ENCODE results near the gene ATAD3A. TPM values are rescaled to one million over a fixed set of nuclear protein-coding genes. Genes with fewer than 3 reads are reported as not detected.

Gene ATAD3A
- 39.5 and 49.0 TPM in 2 replicates for total RNA-seq

DNA sequence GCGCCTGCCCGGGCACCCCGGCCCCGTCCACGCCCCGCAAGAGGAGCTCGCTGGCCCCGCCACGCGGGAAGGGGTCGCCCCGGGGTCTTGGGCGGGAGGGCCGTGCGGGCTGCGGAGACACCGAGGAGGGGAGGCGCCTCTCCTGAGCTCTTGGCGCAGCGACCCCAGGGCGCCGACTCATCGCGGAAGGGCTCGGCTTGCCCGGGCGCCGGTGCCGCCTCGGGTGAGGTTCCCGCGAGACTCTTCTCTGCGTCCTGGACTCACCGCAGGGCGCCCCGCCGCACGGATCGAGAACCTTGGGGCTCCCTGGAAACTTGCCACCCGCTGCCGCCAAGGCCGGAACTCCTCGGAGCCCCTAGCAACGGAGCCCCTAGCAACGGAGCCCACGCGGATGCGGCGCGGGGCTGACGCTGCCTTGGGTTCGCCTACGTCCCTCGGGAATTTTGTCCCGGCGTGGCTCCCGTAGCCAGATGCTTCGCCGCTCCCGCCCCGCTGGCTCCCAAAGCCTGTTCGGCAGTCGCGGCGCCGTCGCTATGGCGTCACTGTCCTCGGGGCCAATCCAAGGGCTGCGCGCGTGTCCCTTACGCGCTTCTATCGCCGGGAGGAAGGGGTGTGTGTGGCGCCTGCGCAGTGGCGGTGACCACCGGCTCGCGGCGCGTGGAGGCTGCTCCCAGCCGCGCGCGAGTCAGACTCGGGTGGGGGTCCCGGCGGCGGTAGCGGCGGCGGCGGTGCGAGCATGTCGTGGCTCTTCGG lies at the start of gene ATAD3A:
ATAD3A (plus strand) TSS at position 630 of the 753 bp plus-strand sequence; CDS start at position 737, 107 bp downstream.

DNA sequence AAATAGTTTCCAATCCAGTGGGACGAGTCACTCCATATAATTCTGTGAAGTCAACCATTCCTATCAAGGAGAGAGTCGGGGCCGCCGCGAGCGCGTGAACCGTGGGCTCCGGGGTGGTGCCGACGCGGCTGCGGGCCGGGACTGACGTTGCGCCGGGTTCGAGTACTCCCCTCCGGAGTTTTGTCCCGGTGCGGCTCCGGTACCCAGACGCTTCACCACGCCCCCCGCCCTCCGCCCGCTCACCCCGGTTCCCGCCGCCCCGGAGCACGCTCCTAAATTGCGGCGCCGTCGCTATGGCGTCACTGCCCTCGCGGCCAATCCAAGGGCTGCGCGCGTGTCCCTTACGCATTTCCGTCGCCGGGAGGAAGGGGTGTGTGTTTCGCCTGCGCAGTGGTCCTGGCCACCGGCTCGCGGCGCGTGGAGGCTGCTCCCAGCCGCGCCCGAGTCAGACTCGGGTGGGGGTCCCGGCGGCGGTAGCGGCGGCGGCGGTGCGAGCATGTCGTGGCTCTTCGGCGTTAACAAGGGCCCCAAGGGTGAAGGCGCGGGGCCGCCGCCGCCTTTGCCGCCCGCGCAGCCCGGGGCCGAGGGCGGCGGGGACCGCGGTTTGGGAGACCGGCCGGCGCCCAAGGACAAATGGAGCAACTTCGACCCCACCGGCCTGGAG lies 40.4 kb upstream of the ATAD3A start, which contains the start of gene ATAD3B:
ATAD3B (plus strand) TSS at position 377 of the 664 bp plus-strand sequence; CDS start at position 497, 120 bp downstream.

DNA sequence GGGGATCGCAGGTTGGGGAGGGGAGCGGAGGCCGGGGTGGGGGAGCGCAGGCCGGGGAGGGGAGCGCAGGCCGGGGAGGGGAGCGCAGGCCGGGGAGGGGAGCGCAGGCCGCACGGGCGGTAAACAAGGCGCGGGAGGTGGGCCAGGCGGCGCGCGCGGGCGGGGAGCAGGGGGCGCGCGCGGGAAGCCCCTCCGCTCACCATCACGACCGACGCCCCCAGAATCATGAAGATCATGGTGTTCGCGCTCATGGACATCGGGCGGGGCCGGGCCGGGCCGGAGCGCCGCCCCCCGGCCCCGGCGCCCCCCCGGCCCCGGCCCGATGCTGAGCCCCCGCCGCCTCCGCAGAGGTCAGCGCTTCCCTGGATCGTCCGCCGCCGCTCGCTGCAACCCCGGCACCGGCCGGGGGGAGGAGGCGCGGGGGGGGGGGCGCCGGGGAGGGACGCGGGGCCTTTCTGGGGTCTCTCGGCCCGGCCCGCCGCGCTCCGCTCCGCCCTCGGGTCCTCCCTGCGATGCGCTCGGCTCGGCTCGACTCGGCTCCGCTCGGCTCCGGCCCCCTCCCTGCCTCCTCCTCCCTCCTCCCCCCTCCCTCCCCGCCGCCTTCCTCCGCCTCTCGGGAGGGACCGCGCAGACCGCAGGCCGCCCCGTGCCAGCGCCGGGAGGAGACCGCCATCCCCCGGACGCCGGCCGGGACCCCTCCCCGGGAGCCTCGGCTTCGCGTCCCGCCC lies 28.3 kb downstream of the ATAD3A start, which contains the start of gene TMEM240:
TMEM240 (minus strand) TSS at position 535 of the 728 bp plus-strand sequence; CDS start at position 257, 278 bp downstream.

DNA sequence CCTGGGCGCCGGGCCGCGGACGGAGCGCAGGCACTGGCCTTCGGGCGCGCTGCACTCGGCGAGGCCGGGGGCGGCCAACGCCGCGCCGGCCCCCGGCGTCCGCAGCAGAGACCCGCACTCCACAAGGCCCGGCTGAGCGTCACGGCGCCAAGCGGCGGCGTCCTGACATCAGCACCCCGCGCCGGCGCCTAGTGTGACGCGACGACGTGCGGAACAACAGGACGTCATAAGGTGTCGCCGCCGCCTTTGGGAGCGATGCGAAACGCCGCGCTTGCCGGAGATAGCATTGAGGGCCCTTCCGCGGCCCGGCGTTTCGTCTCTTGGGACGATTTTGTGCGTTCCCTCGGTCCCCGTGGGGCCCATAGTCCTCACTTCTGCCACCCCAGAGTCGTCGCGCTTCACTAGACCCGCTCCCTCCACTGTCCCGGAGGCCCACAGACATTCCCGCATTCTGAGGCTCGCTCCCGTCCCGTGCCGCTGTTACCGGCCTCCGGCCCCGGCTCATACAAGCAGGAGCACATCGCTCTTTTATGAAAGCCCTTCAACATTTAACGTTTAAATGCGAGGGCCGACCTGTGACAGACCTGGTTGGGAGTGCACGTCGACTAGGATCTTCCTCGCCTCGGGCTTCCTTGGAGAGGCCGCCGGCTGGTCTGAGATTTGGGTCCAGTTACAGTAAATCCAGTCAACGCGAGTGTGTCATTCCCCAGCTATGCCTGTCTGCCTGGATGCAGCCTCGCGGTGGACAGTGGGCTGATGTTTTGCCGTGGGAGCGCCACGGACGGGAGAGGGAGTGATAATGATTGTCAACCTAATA lies 63.0 kb downstream of the ATAD3A start, which contains the start of gene SSU72:
SSU72 (minus strand) TSS at position 143 of the 817 bp plus-strand sequence. CDS start 306 bp downstream, outside the sequence.

Other genes with a start within 250 kb of the ATAD3A start
- gene UBE2J2, start 238.3 kb upstream of the ATAD3A start, total RNA-seq: 41.3 and 52.3 TPM in 2 replicates
- gene SCNN1D, start 231.7 kb upstream of the ATAD3A start, total RNA-seq: 0.32 and 0.46 TPM in 2 replicates
- gene ACAP3, start 204.2 kb upstream of the ATAD3A start, total RNA-seq: 13.1 and 23.1 TPM in 2 replicates
- gene PUSL1, start 203.6 kb upstream of the ATAD3A start, total RNA-seq: 15.5 and 17.2 TPM in 2 replicates
- gene INTS11, start 187.5 kb upstream of the ATAD3A start, total RNA-seq: 41.3 and 52.6 TPM in 2 replicates
- 9.0 and 11.4 TPM in 2 replicates for gene CPTP, start 187.4 kb upstream of the ATAD3A start, total RNA-seq
- gene TAS1R3, start 180.9 kb upstream of the ATAD3A start, total RNA-seq: under 0.01 and 0.30 TPM in 2 replicates
- gene DVL1, start 162.7 kb upstream of the ATAD3A start, total RNA-seq: 39.2 and 48.4 TPM in 2 replicates
- gene MXRA8, start 153.6 kb upstream of the ATAD3A start, total RNA-seq: 1.6 and 2.1 TPM in 2 replicates
- gene AURKAIP1, start 137.0 kb upstream of the ATAD3A start, total RNA-seq: 113 and 146 TPM in 2 replicates
- gene CCNL2, start 112.8 kb upstream of the ATAD3A start, total RNA-seq: 82.2 and 111 TPM in 2 replicates
- gene MRPL20, start 104.9 kb upstream of the ATAD3A start, total RNA-seq: 122 and 126 TPM in 2 replicates
- under 0.01 TPM in 1 of 2 replicates, not detected in the other for gene ANKRD65, start 90.9 kb upstream of the ATAD3A start, total RNA-seq
- 0.91 and 1.6 TPM in 2 replicates for gene VWA1, start 76.5 kb upstream of the ATAD3A start, total RNA-seq
- not detected in 2 replicates for gene ATAD3C, start 62.5 kb upstream of the ATAD3A start, total RNA-seq
- 28.1 and 28.3 TPM in 2 replicates for gene ATAD3B, start 40.4 kb upstream of the ATAD3A start, total RNA-seq
- 2.9 and 4.1 TPM in 2 replicates for gene TMEM240, start 28.5 kb downstream of the ATAD3A start, total RNA-seq
- gene SSU72, start 62.7 kb downstream of the ATAD3A start, total RNA-seq: 67.0 and 82.2 TPM in 2 replicates
- 0.15 and 0.65 TPM in 2 replicates for gene FNDC10, start 88.0 kb downstream of the ATAD3A start, total RNA-seq
- gene MIB2, start 103.3 kb downstream of the ATAD3A start, total RNA-seq: 27.6 and 54.3 TPM in 2 replicates
- 0.61 and 0.97 TPM in 2 replicates for gene MMP23B, start 120.0 kb downstream of the ATAD3A start, total RNA-seq
- gene CDK11B, start 146.8 kb downstream of the ATAD3A start, total RNA-seq: 6.7 and 8.8 TPM in 2 replicates
- gene SLC35E2B, start 180.6 kb downstream of the ATAD3A start, total RNA-seq: 16.6 and 17.9 TPM in 2 replicates
- 12.7 and 14.1 TPM in 2 replicates for gene CDK11A, start 212.2 kb downstream of the ATAD3A start, total RNA-seq

All from epithelial cell of umbilical artery (primary cell).